NT2/D1 (cell line): ENCODE data around the gene GLYR1.

ENCODE experiments used
- SUZ12 ChIP-seq: IDR thresholded peaks from 2 replicates; pipeline ENCODE4 v1.6.1; 2011; ENCODE audit not compliant: insufficient read length, insufficient read depth; ENCODE audit errors: extremely low read depth
- YY1 ChIP-seq: IDR thresholded peaks from 2 replicates; pipeline ENCODE4 v1.6.1; 2011; ENCODE audit not compliant: insufficient read length, insufficient read depth

GRCh38 chr16:4814542-4815173, 32.4 kb downstream of the GLYR1 start:
- TF ChIP-seq SUZ12 (no peak), YY1 (no peak)
